Ovary (tissue), 9 donors: ENCODE data around the gene CABCOCO1. TPM values are rescaled to one million over a fixed set of nuclear protein-coding genes. Genes with fewer than 3 reads are reported as not detected.

Experiments
- DNase-seq, 5 donors: peaks; one replicate each; pipeline ENCODE4 v3.0.0-alpha.2; 2019 to 2020
- H3K27ac ChIP-seq, 2 donors: fragments of 200-600 bp; one replicate each; pipeline versions ENCODE4 v1.5.1 to v1.8.0; 2019 to 2022
- H3K27me3 ChIP-seq: fragments of 200-600 bp; one replicate; pipeline ENCODE4 v1.8.0; 2022
- H3K36me3 ChIP-seq: fragments of 200-600 bp; sonication (generic); one replicate; pipeline ENCODE4 v1.5.1; 2019
- H3K4me1 ChIP-seq: one replicate; pipeline ENCODE4 v1.8.1; 2013; ENCODE audit warnings: mild to moderate bottlenecking, moderate library complexity; ENCODE audit not compliant: insufficient read depth
- H3K4me3 ChIP-seq: fragments of 200-600 bp; sonication (generic); one replicate; pipeline ENCODE4 v1.5.1; 2017
- H3K9me3 ChIP-seq, 2 donors: fragments of 200-600 bp in 1 of 2; sonication (generic) in 1 of 2; one replicate each; pipeline versions ENCODE4 v1.5.1 to v1.8.1; 2013 to 2019; ENCODE audit warnings: mild to moderate bottlenecking in 1 of 2, moderate library complexity in 1 of 2
- EP300 ChIP-seq: sonication (generic); formaldehyde crosslinking; IDR thresholded peaks from one replicate; pipeline ENCODE4 v1.6.1; 2017; ENCODE audit warnings: antibody characterized with exemption
- POLR2A ChIP-seq: fragments of 450-650 bp; IDR thresholded peaks from one replicate; pipeline ENCODE4 v1.6.1; 2017; ENCODE audit warnings: antibody characterized with exemption, mild to moderate bottlenecking, moderate library complexity
- WGBS, 3 donors: extraction: QIAGEN DNeasy Blood & Tissue Kit in 1 of 3; methylation state at CpG; one replicate each; pipeline versions ENCODE4 v1.1.5 to v1.1.7; 2013 to 2017; 5-methylcytosine and 5-hydroxymethylcytosine counted together
- intact Hi-C, 4 donors: fragments of 100-400 bp; cut with DNase I; formaldehyde crosslinking; loops; one replicate each; pipeline versions ENCODE4 v1.11.0 to v1.15.1; 2022 to 2023
- polyA plus RNA-seq, 2 donors: library from polyadenylated mRNA; stranded (reverse); fragments of 200-250 nt in 1 of 2; fragments of 350-450 nt in 1 of 2; fragmentation: Illumina TruSeq in 1 of 2; extraction: RNeasy Lipid Tissue Mini Kit (QIAGEN cat#74804) in 1 of 2; gene quantifications; one replicate each; pipeline ENCODE4 v1.2.3, GENCODE V29; 2013 to 2014
- total RNA-seq, 7 donors: library from RNA; depleted of rRNA in 2 of 7; stranded (reverse); fragments of >200 nt in 2 of 7; fragmentation: NEBNext Ultra II Directional in 3 of 7; extraction: Animal tissue kit (Norgen Biotek cat#: 25700) in 3 of 7; gene quantifications; one replicate each; pipeline versions ENCODE4 v1.1.0 to v1.2.4, GENCODE V29; 2016 to 2023
- TF ChIP-seq, protein P1 (sequence below), 3 donors: fragments of 450-650 bp in 2 of 3; fragments of 200-600 bp in 1 of 3; IDR thresholded peaks; one replicate each; pipeline versions ENCODE4 v1.5.1 to v1.8.0; 2016 to 2022; ENCODE audit warnings: antibody characterized with exemption in 3 of 3, mild to moderate bottlenecking in 1 of 3
- donor health status: DM: no; HTN: no; CAD: no; lungs with moderate emphysema.
- donor health status: DM: no; HTN: no; CAD: no.
- donor health status: Bipolar disorder and iron deficiency.
- donor health status: DM: yes; HTN: yes; CAD: no.
- donor health status: DM: no; HTN: no; CAD: no.
- donor health status: DM: yes; HTN: yes; CAD: no.

Gene CABCOCO1
- total and polyA plus RNA-seq, 9 donors = 0.15 to 10.1 (median 0.55) TPM

GRCh38 chr10:61779950-61780659 lies 117.4 kb downstream of the CABCOCO1 start:
- intact Hi-C loops = no loop called here
- Histone ChIP-seq H3K36me3 (no peaks in the 10 kb centered on the region), H3K27ac (no peak overlapping the region), H3K4me1 (no peaks in the 10 kb centered on the region), H3K4me3 (no peak overlapping the region), H3K27me3 (no peaks in the 10 kb centered on the region), H3K9me3 (no peaks in the 10 kb centered on the region)
- TF ChIP-seq POLR2A = no peak
- no peak for TF ChIP-seq EP300
- TF ChIP-seq, protein P1, sequence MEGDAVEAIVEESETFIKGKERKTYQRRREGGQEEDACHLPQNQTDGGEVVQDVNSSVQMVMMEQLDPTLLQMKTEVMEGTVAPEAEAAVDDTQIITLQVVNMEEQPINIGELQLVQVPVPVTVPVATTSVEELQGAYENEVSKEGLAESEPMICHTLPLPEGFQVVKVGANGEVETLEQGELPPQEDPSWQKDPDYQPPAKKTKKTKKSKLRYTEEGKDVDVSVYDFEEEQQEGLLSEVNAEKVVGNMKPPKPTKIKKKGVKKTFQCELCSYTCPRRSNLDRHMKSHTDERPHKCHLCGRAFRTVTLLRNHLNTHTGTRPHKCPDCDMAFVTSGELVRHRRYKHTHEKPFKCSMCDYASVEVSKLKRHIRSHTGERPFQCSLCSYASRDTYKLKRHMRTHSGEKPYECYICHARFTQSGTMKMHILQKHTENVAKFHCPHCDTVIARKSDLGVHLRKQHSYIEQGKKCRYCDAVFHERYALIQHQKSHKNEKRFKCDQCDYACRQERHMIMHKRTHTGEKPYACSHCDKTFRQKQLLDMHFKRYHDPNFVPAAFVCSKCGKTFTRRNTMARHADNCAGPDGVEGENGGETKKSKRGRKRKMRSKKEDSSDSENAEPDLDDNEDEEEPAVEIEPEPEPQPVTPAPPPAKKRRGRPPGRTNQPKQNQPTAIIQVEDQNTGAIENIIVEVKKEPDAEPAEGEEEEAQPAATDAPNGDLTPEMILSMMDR (IDR thresholded peaks at IDR 0.05) = no peak
- 73 to 77% (median 75%) methylated on average over 9 of the region's 9 CpGs for WGBS, 3 donors
- peak in 1 of 5 donors; percentile 23 for DNase-seq

DNA sequence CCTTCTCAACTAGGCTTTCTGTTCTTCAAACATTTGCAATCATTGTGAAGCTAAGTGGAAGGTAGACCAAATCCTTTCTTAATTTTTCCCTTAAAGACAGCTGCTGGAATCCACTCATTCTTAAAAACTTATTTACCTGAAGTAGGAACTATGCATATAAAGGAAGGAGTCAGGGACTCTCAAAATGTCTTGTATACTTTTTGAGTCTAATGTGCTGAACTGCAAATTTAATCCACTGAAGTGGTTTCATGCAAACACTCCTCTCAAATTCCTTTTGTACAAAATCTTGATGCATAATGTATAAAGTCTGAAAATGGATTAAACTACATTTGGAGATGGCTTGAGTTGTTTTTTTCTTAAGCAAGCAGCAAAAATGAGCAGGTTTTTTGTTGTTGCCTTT lies 118.0 kb downstream of the CABCOCO1 start:
- intact Hi-C loops = no loop called here
- Histone ChIP-seq H3K9me3 (no peaks in the 10 kb centered on the region), H3K4me3 (no peak overlapping the region), H3K4me1 (no peaks in the 10 kb centered on the region), H3K27me3 (no peaks in the 10 kb centered on the region), H3K36me3 (no peaks in the 10 kb centered on the region), H3K27ac (no peak overlapping the region)
- no peak for DNase-seq
- TF ChIP-seq, protein P1 (IDR thresholded peaks at IDR 0.05) = no peak
- TF ChIP-seq EP300 (no peak), POLR2A (no peak)

DNA sequence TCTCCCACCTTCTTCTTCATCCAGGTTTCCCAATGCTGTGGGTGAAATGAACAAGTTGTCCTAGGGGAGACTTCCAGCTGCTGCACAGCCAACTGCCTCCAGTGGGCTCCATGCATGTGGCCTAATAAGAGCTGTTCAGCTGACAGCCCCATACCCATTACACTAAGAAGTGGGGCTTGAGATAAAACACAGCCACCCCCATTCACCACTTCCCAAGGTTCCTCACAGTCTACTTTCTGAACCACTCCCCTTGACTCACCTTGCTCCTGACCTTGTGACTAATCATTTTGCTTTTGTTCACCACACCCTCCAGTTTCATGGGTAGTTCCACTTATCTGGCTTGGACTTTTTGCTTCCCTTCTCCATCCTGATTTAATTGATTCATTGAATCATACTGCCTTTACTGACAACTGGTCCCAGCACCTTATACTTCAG lies 119.3 kb downstream of the CABCOCO1 start:
- Histone ChIP-seq H3K4me3 (no peak overlapping the region), H3K27me3 (no peaks in the 10 kb centered on the region), H3K27ac (no peak overlapping the region), H3K9me3 (no peaks in the 10 kb centered on the region), H3K36me3 (no peaks in the 10 kb centered on the region), H3K4me1 (no peaks in the 10 kb centered on the region)
- DNase-seq = no peak
- TF ChIP-seq EP300 (no peak), POLR2A (no peak)
- TF ChIP-seq, protein P1 (IDR thresholded peaks at IDR 0.05) = no peak
- intact Hi-C loops = no loop called here

- WGBS, 3 donors = 81 to 94% (median 83%) methylated on average over 9 of the region's 9 CpGs
- Histone ChIP-seq H3K27me3 (no peaks in the 10 kb centered on the region), H3K9me3 (no peaks in the 10 kb centered on the region), H3K4me3 (no peak overlapping the region), H3K27ac (no peak overlapping the region), H3K4me1 (peaks cover 3% of the 10 kb centered on the region), H3K36me3 (no peaks in the 10 kb centered on the region)
- intact Hi-C loops = no loop called here
- TF ChIP-seq POLR2A (no peak), EP300 (no peak)
- TF ChIP-seq, protein P1 (IDR thresholded peaks at IDR 0.05) = no peak
- DNase-seq = no peak
These were observed 121.8 kb downstream of the CABCOCO1 start for GRCh38 chr10:61784354-61785133.
